ENCODE results near the gene ESYT2.

DNA sequence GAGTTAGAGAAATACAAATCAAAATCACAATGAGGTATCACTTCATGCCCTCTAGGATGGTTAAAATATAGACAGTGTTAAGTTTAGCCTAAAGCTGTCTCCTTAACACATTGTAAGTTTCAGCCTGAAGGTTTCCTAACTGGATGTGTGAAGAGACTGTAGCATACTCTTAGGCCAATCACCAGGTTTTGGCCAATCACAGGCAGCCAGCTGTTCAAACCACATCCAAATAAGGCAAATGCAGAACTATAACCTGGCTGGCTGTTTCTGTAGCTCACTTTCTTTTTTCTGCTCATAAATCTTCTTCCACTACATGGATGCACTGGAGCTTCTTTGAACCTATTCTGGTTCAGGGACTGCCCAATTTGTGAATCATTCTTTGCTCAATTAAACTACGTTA, 19.7 kb downstream of the ESYT2 start:
- TF ChIP-seq, protein P1, sequence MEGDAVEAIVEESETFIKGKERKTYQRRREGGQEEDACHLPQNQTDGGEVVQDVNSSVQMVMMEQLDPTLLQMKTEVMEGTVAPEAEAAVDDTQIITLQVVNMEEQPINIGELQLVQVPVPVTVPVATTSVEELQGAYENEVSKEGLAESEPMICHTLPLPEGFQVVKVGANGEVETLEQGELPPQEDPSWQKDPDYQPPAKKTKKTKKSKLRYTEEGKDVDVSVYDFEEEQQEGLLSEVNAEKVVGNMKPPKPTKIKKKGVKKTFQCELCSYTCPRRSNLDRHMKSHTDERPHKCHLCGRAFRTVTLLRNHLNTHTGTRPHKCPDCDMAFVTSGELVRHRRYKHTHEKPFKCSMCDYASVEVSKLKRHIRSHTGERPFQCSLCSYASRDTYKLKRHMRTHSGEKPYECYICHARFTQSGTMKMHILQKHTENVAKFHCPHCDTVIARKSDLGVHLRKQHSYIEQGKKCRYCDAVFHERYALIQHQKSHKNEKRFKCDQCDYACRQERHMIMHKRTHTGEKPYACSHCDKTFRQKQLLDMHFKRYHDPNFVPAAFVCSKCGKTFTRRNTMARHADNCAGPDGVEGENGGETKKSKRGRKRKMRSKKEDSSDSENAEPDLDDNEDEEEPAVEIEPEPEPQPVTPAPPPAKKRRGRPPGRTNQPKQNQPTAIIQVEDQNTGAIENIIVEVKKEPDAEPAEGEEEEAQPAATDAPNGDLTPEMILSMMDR (IDR thresholded peaks at IDR 0.05) = no peak
- TF ChIP-seq POLR2AphosphoS5 (IDR thresholded peaks at IDR 0.05) (no peak), POLR2A (IDR thresholded peaks at IDR 0.05) (no peak)
